Testis (tissue), 2 donors: ENCODE data around the gene BCL7A.

ENCODE experiments used
- POLR2A ChIP-seq: fragments of 450-650 bp; IDR thresholded peaks from one replicate; pipeline ENCODE4 v1.6.1; 2017; ENCODE audit warnings: antibody characterized with exemption, mild to moderate bottlenecking, moderate library complexity
- TF ChIP-seq, protein P1 (sequence below), 3 experiments: fragments of 450-650 bp in 2 of 3; fragments of 200-600 bp in 1 of 3; sonication (generic) in 1 of 3; IDR thresholded peaks; one replicate each; pipeline ENCODE4 v1.5.1; 2016 to 2019; ENCODE audit warnings: antibody characterized with exemption in 3 of 3, mild to moderate bottlenecking in 2 of 3, moderate library complexity in 1 of 3

DNA sequence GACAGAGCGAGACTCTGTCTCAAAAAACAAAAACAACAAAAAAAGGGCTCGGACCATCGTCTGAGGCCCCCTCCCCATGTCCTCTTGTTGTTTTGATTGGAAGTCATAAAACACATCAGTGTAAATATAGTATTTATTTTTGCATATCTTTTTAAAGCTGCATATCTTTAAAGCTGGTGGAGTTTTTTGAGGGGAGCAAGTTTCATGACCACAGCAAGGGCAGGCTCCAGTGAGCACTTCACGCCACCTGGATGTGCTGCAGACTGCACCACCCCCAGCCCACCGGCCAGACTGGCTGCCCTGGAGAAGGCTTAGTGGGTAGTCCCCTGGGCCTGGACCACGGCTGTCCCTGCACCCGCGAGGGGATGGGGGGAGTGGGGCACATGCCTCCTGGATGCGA lies 11.9 kb upstream of the BCL7A start:
- TF ChIP-seq, protein P1, sequence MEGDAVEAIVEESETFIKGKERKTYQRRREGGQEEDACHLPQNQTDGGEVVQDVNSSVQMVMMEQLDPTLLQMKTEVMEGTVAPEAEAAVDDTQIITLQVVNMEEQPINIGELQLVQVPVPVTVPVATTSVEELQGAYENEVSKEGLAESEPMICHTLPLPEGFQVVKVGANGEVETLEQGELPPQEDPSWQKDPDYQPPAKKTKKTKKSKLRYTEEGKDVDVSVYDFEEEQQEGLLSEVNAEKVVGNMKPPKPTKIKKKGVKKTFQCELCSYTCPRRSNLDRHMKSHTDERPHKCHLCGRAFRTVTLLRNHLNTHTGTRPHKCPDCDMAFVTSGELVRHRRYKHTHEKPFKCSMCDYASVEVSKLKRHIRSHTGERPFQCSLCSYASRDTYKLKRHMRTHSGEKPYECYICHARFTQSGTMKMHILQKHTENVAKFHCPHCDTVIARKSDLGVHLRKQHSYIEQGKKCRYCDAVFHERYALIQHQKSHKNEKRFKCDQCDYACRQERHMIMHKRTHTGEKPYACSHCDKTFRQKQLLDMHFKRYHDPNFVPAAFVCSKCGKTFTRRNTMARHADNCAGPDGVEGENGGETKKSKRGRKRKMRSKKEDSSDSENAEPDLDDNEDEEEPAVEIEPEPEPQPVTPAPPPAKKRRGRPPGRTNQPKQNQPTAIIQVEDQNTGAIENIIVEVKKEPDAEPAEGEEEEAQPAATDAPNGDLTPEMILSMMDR (IDR thresholded peaks at IDR 0.05): no peak
- TF ChIP-seq POLR2A: no peak
